Mesenchymal stem cell (in vitro differentiated cells and primary cell): Measurements from ENCODE around the gene SLC13A5.

Experiments
- DNase-seq: peaks from one replicate; pipeline ENCODE4 v3.0.0-alpha.2; 2013
- H2AFZ ChIP-seq: one replicate; pipeline ENCODE4 v1.6.1; 2013; ENCODE audit warnings: low read depth, mild to moderate bottlenecking, control low read depth, inconsistent platforms, low read length, moderate library complexity
- H2AK5ac ChIP-seq: 2 replicates; pipeline ENCODE4 v1.6.1; 2013; ENCODE audit warnings: low read length, moderate library complexity, mild to moderate bottlenecking, inconsistent platforms; ENCODE audit not compliant: severe bottlenecking
- H2BK120ac ChIP-seq: one replicate; pipeline ENCODE4 v1.6.1; 2013; ENCODE audit warnings: low read depth, mild to moderate bottlenecking, inconsistent platforms, low read length, moderate library complexity
- H2BK12ac ChIP-seq, 2 experiments: one replicate each; pipeline ENCODE4 v1.6.1; 2013; ENCODE audit warnings: inconsistent platforms in 2 of 2, low read length in 2 of 2, mild to moderate bottlenecking in 2 of 2, moderate library complexity in 2 of 2, control low read depth in 1 of 2
- H2BK15ac ChIP-seq: one replicate; pipeline ENCODE4 v1.6.1; 2013; ENCODE audit warnings: mild to moderate bottlenecking, low read depth, inconsistent platforms; ENCODE audit not compliant: poor library complexity, severe bottlenecking
- H2BK5ac ChIP-seq: 2 replicates; pipeline ENCODE4 v1.6.1; 2013; ENCODE audit warnings: low read depth, mild to moderate bottlenecking, low read length, control low read depth, inconsistent platforms; ENCODE audit not compliant: poor library complexity, severe bottlenecking
- H3K14ac ChIP-seq, 2 experiments: one replicate each; pipeline ENCODE4 v1.6.1; 2013; ENCODE audit warnings: inconsistent platforms in 2 of 2, low read length in 2 of 2, control low read depth in 1 of 2, mild to moderate bottlenecking in 1 of 2, moderate library complexity in 1 of 2
- H3K18ac ChIP-seq, 2 experiments: one replicate each; pipeline ENCODE4 v1.6.1; 2013; ENCODE audit warnings: inconsistent platforms in 2 of 2, low read length in 2 of 2, control low read depth in 1 of 2, low read depth in 1 of 2, mild to moderate bottlenecking in 1 of 2
- H3K23ac ChIP-seq, 2 experiments: one replicate each; pipeline ENCODE4 v1.6.1; 2013; ENCODE audit warnings: inconsistent platforms in 2 of 2, low read length in 2 of 2, mild to moderate bottlenecking in 2 of 2, moderate library complexity in 2 of 2, control low read depth in 1 of 2
- H3K27ac ChIP-seq: 2 replicates; pipeline ENCODE4 v1.5.1; 2013; ENCODE audit warnings: mild to moderate bottlenecking, moderate library complexity, low read length, control low read depth, inconsistent platforms; ENCODE audit not compliant: poor library complexity, severe bottlenecking
- H3K27me3 ChIP-seq, 2 experiments: 2 replicates each; pipeline versions ENCODE4 v1.6.1 to v1.7.0; 2013; ENCODE audit warnings: low read length in 2 of 2, mild to moderate bottlenecking in 2 of 2, moderate library complexity in 2 of 2, control low read depth in 1 of 2, inconsistent platforms in 1 of 2; ENCODE audit not compliant: control insufficient read depth in 1 of 2, insufficient read depth in 1 of 2
- H3K36me3 ChIP-seq, 2 experiments: 2 replicates each; pipeline versions ENCODE4 v1.6.1 to v1.7.0; 2013; ENCODE audit warnings: low read length in 2 of 2, control low read depth in 1 of 2, inconsistent platforms in 1 of 2, low read depth in 1 of 2, mild to moderate bottlenecking in 1 of 2; ENCODE audit not compliant: insufficient read depth in 2 of 2, control insufficient read depth in 1 of 2
- H3K4ac ChIP-seq, 2 experiments: one replicate each; pipeline ENCODE4 v1.6.1; 2013; ENCODE audit warnings: inconsistent platforms in 2 of 2, low read length in 2 of 2, mild to moderate bottlenecking in 2 of 2, moderate library complexity in 2 of 2, control low read depth in 1 of 2, low read depth in 1 of 2
- H3K4me1 ChIP-seq: 2 replicates; pipeline ENCODE4 v1.6.1; 2013; ENCODE audit warnings: low read depth, low read length, control low read depth; ENCODE audit not compliant: control insufficient read depth, insufficient read depth
- H3K4me2 ChIP-seq: 2 replicates; pipeline ENCODE4 v1.6.1; 2013; ENCODE audit warnings: low read length, mild to moderate bottlenecking, inconsistent platforms; ENCODE audit not compliant: poor library complexity, severe bottlenecking
- H3K4me3 ChIP-seq, 2 experiments: 2 replicates each; pipeline versions ENCODE4 v1.5.1 to v1.7.0; 2013; ENCODE audit warnings: low read length in 2 of 2, mild to moderate bottlenecking in 2 of 2, control low read depth in 1 of 2, low read depth in 1 of 2; ENCODE audit not compliant: insufficient read depth in 1 of 2
- H3K79me1 ChIP-seq: replicated peaks from 2 replicates; pipeline ENCODE4 v1.6.1; 2013; ENCODE audit warnings: mild to moderate bottlenecking, control low read depth, low read length, inconsistent platforms; ENCODE audit not compliant: poor library complexity, severe bottlenecking
- H3K9ac ChIP-seq: 2 replicates; pipeline ENCODE4 v1.7.0; 2013; ENCODE audit warnings: mild to moderate bottlenecking, low read length, moderate library complexity
- H3K9me3 ChIP-seq: 2 replicates; pipeline ENCODE4 v1.7.0; 2013; ENCODE audit warnings: mild to moderate bottlenecking, low read length; ENCODE audit not compliant: control insufficient read depth
- H4K8ac ChIP-seq: one replicate; pipeline ENCODE4 v1.6.1; 2013; ENCODE audit warnings: inconsistent platforms, mild to moderate bottlenecking, low read length, moderate library complexity
- H4K91ac ChIP-seq: one replicate; pipeline ENCODE4 v1.6.1; 2013; ENCODE audit warnings: mild to moderate bottlenecking, low read length, inconsistent platforms
- WGBS: methylation state at CpG from one replicate; pipeline ENCODE4 v1.1.7; 2013; ENCODE audit warnings: mixed read lengths; 5-methylcytosine and 5-hydroxymethylcytosine counted together

SLC13A5 gene

GRCh38 chr17:6698004-6698403 lies 15.2 kb downstream of the SLC13A5 start:
- no peak overlapping the region for H2AFZ ChIP-seq
- H3K4me3 ChIP-seq: no peak overlapping the region
- H2AK5ac ChIP-seq: no peak overlapping the region
- WGBS: 80% methylated on average over 11 of the region's 11 CpGs
- no peak overlapping the region for H2BK12ac ChIP-seq
- H3K14ac ChIP-seq: no peak overlapping the region
- no peak overlapping the region for H2BK120ac ChIP-seq
- no peak overlapping the region for H3K4me2 ChIP-seq
- H3K23ac ChIP-seq: no peak overlapping the region
- H3K27ac ChIP-seq: no peak overlapping the region
- no peaks in the 10 kb centered on the region for H3K79me1 ChIP-seq
- H2BK5ac ChIP-seq: no peak overlapping the region
- no peak overlapping the region for H4K8ac ChIP-seq
- no peak overlapping the region for H2BK15ac ChIP-seq
- no peak overlapping the region for H3K9ac ChIP-seq
- H3K4ac ChIP-seq: no peak overlapping the region
- H3K9me3 ChIP-seq: no peaks in the 10 kb centered on the region
- H3K27me3 ChIP-seq: peaks cover 4 to 45% of the 10 kb centered on the region in 2 experiments
- H3K4me1 ChIP-seq: no peaks in the 10 kb centered on the region
- H3K36me3 ChIP-seq: no peaks in the 10 kb centered on the region
- no peak for DNase-seq
- no peak overlapping the region for H3K18ac ChIP-seq
- no peak overlapping the region for H4K91ac ChIP-seq

GRCh38 chr17:6696906-6697305 lies 16.3 kb downstream of the SLC13A5 start:
- DNase-seq: no peak
- Histone ChIP-seq H2BK120ac (no peak overlapping the region), H2BK15ac (no peak overlapping the region), H3K4ac (no peak overlapping the region), H2BK12ac (no peak overlapping the region), H3K4me2 (no peak overlapping the region), H3K36me3 (no peaks in the 10 kb centered on the region), H3K27ac (no peak overlapping the region), H3K79me1 (no peaks in the 10 kb centered on the region), H3K14ac (no peak overlapping the region), H3K18ac (no peak overlapping the region), H3K23ac (no peak overlapping the region), H2AFZ (no peak overlapping the region), H2AK5ac (no peak overlapping the region), H3K27me3 (peaks cover 4 to 47% of the 10 kb centered on the region in 2 experiments), H3K4me3 (no peak overlapping the region), H4K8ac (no peak overlapping the region), H3K9me3 (no peaks in the 10 kb centered on the region), H2BK5ac (no peak overlapping the region), H4K91ac (no peak overlapping the region), H3K4me1 (no peaks in the 10 kb centered on the region), H3K9ac (no peak overlapping the region)
- WGBS: 78% methylated on average over 5 of the region's 5 CpGs

- Histone ChIP-seq H4K91ac (no peak overlapping the region), H2BK12ac (no peak overlapping the region), H3K18ac (no peak overlapping the region), H2AK5ac (no peak overlapping the region), H2BK15ac (no peak overlapping the region), H2AFZ (no peak overlapping the region), H3K4me1 (no peaks in the 10 kb centered on the region), H3K4me3 (no peak overlapping the region), H3K79me1 (no peaks in the 10 kb centered on the region), H3K36me3 (no peaks in the 10 kb centered on the region), H3K27ac (no peak overlapping the region), H3K14ac (no peak overlapping the region), H2BK120ac (no peak overlapping the region), H3K23ac (no peak overlapping the region), H3K9ac (no peak overlapping the region), H4K8ac (no peak overlapping the region), H3K27me3 (peaks cover 0 to 60% of the 10 kb centered on the region in 2 experiments), H3K4ac (no peak overlapping the region), H3K9me3 (no peaks in the 10 kb centered on the region), H3K4me2 (no peak overlapping the region), H2BK5ac (no peak overlapping the region)
- 77% methylated on average over 13 of the region's 13 CpGs for WGBS
- DNase-seq: no peak
Observed at GRCh38 chr17:6695565-6695964, 17.6 kb downstream of the SLC13A5 start.

GRCh38 chr17:6695051-6695450 lies 18.1 kb downstream of the SLC13A5 start:
- no peaks in the 10 kb centered on the region for H3K9me3 ChIP-seq
- no peak overlapping the region for H3K18ac ChIP-seq
- H3K4me3 ChIP-seq: no peak overlapping the region
- H3K23ac ChIP-seq: no peak overlapping the region
- no peak overlapping the region for H3K4ac ChIP-seq
- WGBS: 82% methylated on average over 2 of the region's 2 CpGs
- no peak overlapping the region for H2AFZ ChIP-seq
- no peak overlapping the region for H3K27ac ChIP-seq
- H3K4me1 ChIP-seq: no peaks in the 10 kb centered on the region
- DNase-seq: no peak
- no peak overlapping the region for H3K14ac ChIP-seq
- H3K79me1 ChIP-seq: no peaks in the 10 kb centered on the region
- no peak overlapping the region for H2BK15ac ChIP-seq
- no peak overlapping the region for H4K8ac ChIP-seq
- no peak overlapping the region for H2BK12ac ChIP-seq
- H3K27me3 ChIP-seq: peaks cover 0 to 60% of the 10 kb centered on the region in 2 experiments
- H4K91ac ChIP-seq: no peak overlapping the region
- no peak overlapping the region for H2AK5ac ChIP-seq
- H3K36me3 ChIP-seq: no peaks in the 10 kb centered on the region
- H2BK5ac ChIP-seq: no peak overlapping the region
- no peak overlapping the region for H2BK120ac ChIP-seq
- H3K9ac ChIP-seq: no peak overlapping the region
- no peak overlapping the region for H3K4me2 ChIP-seq
